ENCODE measurements around the gene DHX9.

Gene DHX9

GRCh38 chr1:182913401-182913800, 74.3 kb downstream of the DHX9 start:
- in situ Hi-C loops (cut with MboI; ENCODE audit: low pct_unique_long_range_greater_than_20kb, low sequenced_read_pairs, unreplicated experiment) = no loop called here
- TF ChIP-seq CTCF (IDR thresholded peaks at IDR 0.05; ENCODE audit: extremely low read depth, insufficient read depth, missing control alignments) = no peak

GRCh38 chr1:182917378-182917777, 78.2 kb downstream of the DHX9 start:
- no peak for TF ChIP-seq CTCF (IDR thresholded peaks at IDR 0.05; ENCODE audit: extremely low read depth, insufficient read depth, missing control alignments)
- in situ Hi-C loops (cut with MboI; ENCODE audit: low pct_unique_long_range_greater_than_20kb, low sequenced_read_pairs, unreplicated experiment) = no loop called here
- no peak for DNase-seq (ENCODE audit: low spot score)

More at GRCh38 chr1:182913401-182913800, 74.3 kb downstream of the DHX9 start:
- DNase-seq (ENCODE audit: low spot score) = no peak

- TF ChIP-seq CTCF (IDR thresholded peaks at IDR 0.05; ENCODE audit: extremely low read depth, insufficient read depth, missing control alignments) = no peak
- in situ Hi-C loops (cut with MboI; ENCODE audit: low pct_unique_long_range_greater_than_20kb, low sequenced_read_pairs, unreplicated experiment) = no loop called here
- DNase-seq (ENCODE audit: low spot score) = no peak
Measured at GRCh38 chr1:182925661-182926060, 86.5 kb downstream of the DHX9 start.

- no peak for DNase-seq (ENCODE audit: low spot score)
- in situ Hi-C loops (cut with MboI; ENCODE audit: low pct_unique_long_range_greater_than_20kb, low sequenced_read_pairs, unreplicated experiment) = no loop called here
- TF ChIP-seq CTCF (IDR thresholded peaks at IDR 0.05; ENCODE audit: extremely low read depth, insufficient read depth, missing control alignments) = no peak
Measured at GRCh38 chr1:182927693-182928433, 88.7 kb downstream of the DHX9 start.

- no peak for TF ChIP-seq CTCF (IDR thresholded peaks at IDR 0.05; ENCODE audit: extremely low read depth, insufficient read depth, missing control alignments)
- in situ Hi-C loops (cut with MboI; ENCODE audit: low pct_unique_long_range_greater_than_20kb, low sequenced_read_pairs, unreplicated experiment) = no loop called here
- DNase-seq (ENCODE audit: low spot score) = no peak
Measured at GRCh38 chr1:182930985-182931384, 91.8 kb downstream of the DHX9 start.

- in situ Hi-C loops (cut with MboI; ENCODE audit: low pct_unique_long_range_greater_than_20kb, low sequenced_read_pairs, unreplicated experiment) = no loop called here
- DNase-seq (ENCODE audit: low spot score) = no peak
- no peak for TF ChIP-seq CTCF (IDR thresholded peaks at IDR 0.05; ENCODE audit: extremely low read depth, insufficient read depth, missing control alignments)
Measured at GRCh38 chr1:182935716-182936115, 96.6 kb downstream of the DHX9 start.

All from GM13977 (cell line).